22Rv1 (cell line): ENCODE measurements around the gene MYRFL.

ENCODE experiments used
- ZFX ChIP-seq: fragments of 450-650 bp; IDR thresholded peaks from 2 replicates; pipeline ENCODE4 v1.6.1; 2017; ENCODE audit warnings: antibody characterized with exemption, borderline replicate concordance
- TF ChIP-seq, protein P1 (sequence below): fragments of 450-650 bp; IDR thresholded peaks from 2 replicates; pipeline ENCODE4 v1.5.1; 2017; ENCODE audit warnings: mild to moderate bottlenecking

DNA sequence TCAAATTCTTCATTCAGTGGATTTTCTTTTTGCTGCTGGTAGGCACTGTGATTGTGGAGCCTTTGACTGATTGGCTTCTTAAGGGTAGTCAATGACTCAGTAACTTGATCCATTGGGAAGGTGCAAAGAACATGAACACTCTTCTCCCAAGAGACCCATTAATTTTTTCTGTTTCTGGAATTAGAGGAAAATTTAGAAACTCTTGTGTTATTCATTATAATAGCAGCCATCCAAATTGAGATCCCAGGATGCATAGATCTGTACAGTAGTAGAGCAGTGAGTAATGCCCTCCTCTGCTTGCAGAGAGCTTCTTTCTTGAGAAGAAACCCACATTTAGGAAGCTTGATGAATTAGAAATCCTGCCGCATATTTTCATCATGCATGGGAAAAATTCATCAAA, 63.9 kb downstream of the MYRFL start:
- TF ChIP-seq, protein P1, sequence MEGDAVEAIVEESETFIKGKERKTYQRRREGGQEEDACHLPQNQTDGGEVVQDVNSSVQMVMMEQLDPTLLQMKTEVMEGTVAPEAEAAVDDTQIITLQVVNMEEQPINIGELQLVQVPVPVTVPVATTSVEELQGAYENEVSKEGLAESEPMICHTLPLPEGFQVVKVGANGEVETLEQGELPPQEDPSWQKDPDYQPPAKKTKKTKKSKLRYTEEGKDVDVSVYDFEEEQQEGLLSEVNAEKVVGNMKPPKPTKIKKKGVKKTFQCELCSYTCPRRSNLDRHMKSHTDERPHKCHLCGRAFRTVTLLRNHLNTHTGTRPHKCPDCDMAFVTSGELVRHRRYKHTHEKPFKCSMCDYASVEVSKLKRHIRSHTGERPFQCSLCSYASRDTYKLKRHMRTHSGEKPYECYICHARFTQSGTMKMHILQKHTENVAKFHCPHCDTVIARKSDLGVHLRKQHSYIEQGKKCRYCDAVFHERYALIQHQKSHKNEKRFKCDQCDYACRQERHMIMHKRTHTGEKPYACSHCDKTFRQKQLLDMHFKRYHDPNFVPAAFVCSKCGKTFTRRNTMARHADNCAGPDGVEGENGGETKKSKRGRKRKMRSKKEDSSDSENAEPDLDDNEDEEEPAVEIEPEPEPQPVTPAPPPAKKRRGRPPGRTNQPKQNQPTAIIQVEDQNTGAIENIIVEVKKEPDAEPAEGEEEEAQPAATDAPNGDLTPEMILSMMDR = no peak
- no peak for TF ChIP-seq ZFX
